H9 (cell line): Measurements from ENCODE around the gene METTL14. TPM values are rescaled to one million over a fixed set of nuclear protein-coding genes. Genes with fewer than 3 reads are reported as not detected.

Experiments used
- DNase-seq: peaks from one replicate; pipeline ENCODE4 v3.0.0-alpha.2; 2017
- H2AFZ ChIP-seq: one replicate; pipeline ENCODE4 v1.6.1; 2013; ENCODE audit warnings: mild to moderate bottlenecking, low read length, control low read depth, moderate library complexity
- H2AK5ac ChIP-seq: 2 replicates; pipeline ENCODE4 v1.6.1; 2013; ENCODE audit warnings: low read length, control low read depth, mixed read lengths; ENCODE audit not compliant: insufficient read length
- H2BK120ac ChIP-seq: one replicate; pipeline ENCODE4 v1.6.1; 2013; ENCODE audit warnings: low read depth, mild to moderate bottlenecking, low read length, control low read depth, inconsistent platforms; ENCODE audit not compliant: poor library complexity, severe bottlenecking
- H2BK12ac ChIP-seq: 2 replicates; pipeline ENCODE4 v1.6.1; 2013; ENCODE audit warnings: low read length, control low read depth, mixed read lengths, low read depth; ENCODE audit not compliant: insufficient read length
- H2BK15ac ChIP-seq: 2 replicates; pipeline ENCODE4 v1.6.1; 2013; ENCODE audit warnings: low read depth, low read length, control low read depth
- H2BK20ac ChIP-seq: one replicate; pipeline ENCODE4 v1.6.1; 2013; ENCODE audit warnings: low read depth, mild to moderate bottlenecking, low read length, control low read depth, inconsistent platforms; ENCODE audit not compliant: poor library complexity, severe bottlenecking
- H2BK5ac ChIP-seq: 2 replicates; pipeline ENCODE4 v1.6.1; 2013; ENCODE audit warnings: low read length, control low read depth, mixed read lengths; ENCODE audit not compliant: insufficient read length
- H3K14ac ChIP-seq: 2 replicates; pipeline ENCODE4 v1.6.1; 2013; ENCODE audit warnings: low read length, control low read depth; ENCODE audit not compliant: insufficient read depth
- H3K18ac ChIP-seq: 2 replicates; pipeline ENCODE4 v1.6.1; 2013; ENCODE audit warnings: low read depth, mild to moderate bottlenecking, mixed read lengths, low read length, control low read depth; ENCODE audit not compliant: insufficient read length
- H3K23ac ChIP-seq: 2 replicates; pipeline ENCODE4 v1.6.1; 2013; ENCODE audit warnings: low read length, control low read depth, mixed read lengths, low read depth; ENCODE audit not compliant: insufficient read length
- H3K23me2 ChIP-seq: 2 replicates; pipeline ENCODE4 v1.6.1; 2013; ENCODE audit warnings: low read depth, mild to moderate bottlenecking, mixed read lengths, low read length, control low read depth; ENCODE audit not compliant: insufficient read length, poor library complexity, severe bottlenecking
- H3K27ac ChIP-seq: 2 replicates; pipeline ENCODE4 v1.5.1; 2013; ENCODE audit warnings: low read length, control low read depth, mixed read lengths, low read depth; ENCODE audit not compliant: insufficient read length
- H3K27me3 ChIP-seq: 2 replicates; pipeline ENCODE4 v1.6.1; 2013; ENCODE audit warnings: low read length, control low read depth, inconsistent platforms; ENCODE audit not compliant: insufficient read depth
- H3K4ac ChIP-seq: 2 replicates; pipeline ENCODE4 v1.6.1; 2013; ENCODE audit warnings: low read depth, mild to moderate bottlenecking, control low read depth, inconsistent platforms, low read length, moderate library complexity
- H3K4me1 ChIP-seq: 2 replicates; pipeline ENCODE4 v1.6.1; 2013; ENCODE audit warnings: low read length, control low read depth, inconsistent platforms; ENCODE audit not compliant: insufficient read depth
- H3K4me2 ChIP-seq: 2 replicates; pipeline ENCODE4 v1.6.1; 2013; ENCODE audit warnings: low read length, control low read depth, mixed read lengths; ENCODE audit not compliant: insufficient read length, insufficient read depth
- H3K56ac ChIP-seq: 2 replicates; pipeline ENCODE4 v1.6.1; 2013; ENCODE audit warnings: low read depth, mild to moderate bottlenecking, mixed read lengths, low read length, control low read depth; ENCODE audit not compliant: insufficient read length
- H3K79me1 ChIP-seq: 2 replicates; pipeline ENCODE4 v1.6.1; 2013; ENCODE audit warnings: low read depth, mild to moderate bottlenecking, moderate library complexity, low read length, control low read depth, inconsistent platforms; ENCODE audit not compliant: insufficient read depth, poor library complexity, severe bottlenecking
- H3K79me2 ChIP-seq: 2 replicates; pipeline ENCODE4 v1.6.1; 2013; ENCODE audit warnings: low read length, control low read depth, inconsistent platforms; ENCODE audit not compliant: insufficient read depth
- H3K9ac ChIP-seq: 2 replicates; pipeline ENCODE4 v1.6.1; 2013; ENCODE audit warnings: low read length, control low read depth, mixed read lengths; ENCODE audit not compliant: insufficient read length; ENCODE audit errors: extremely low read depth
- H3K9me3 ChIP-seq: one replicate; pipeline ENCODE4 v1.6.1; 2013; ENCODE audit warnings: low read depth, low read length, inconsistent platforms; ENCODE audit not compliant: control insufficient read depth
- H3T11ph ChIP-seq: one replicate; pipeline ENCODE4 v1.6.1; 2013; ENCODE audit warnings: mild to moderate bottlenecking, low read length, control low read depth, inconsistent platforms
- H4K20me1 ChIP-seq: one replicate; pipeline ENCODE4 v1.6.1; 2013; ENCODE audit not compliant: control insufficient read depth, insufficient read length, insufficient read depth
- H4K5ac ChIP-seq: 2 replicates; pipeline ENCODE4 v1.6.1; 2013; ENCODE audit warnings: low read depth, mild to moderate bottlenecking, mixed read lengths, low read length, control low read depth; ENCODE audit not compliant: insufficient read length
- H4K8ac ChIP-seq: replicated peaks from 2 replicates; pipeline ENCODE4 v1.6.1; 2013; ENCODE audit warnings: low read length, control low read depth, mixed read lengths, low read depth; ENCODE audit not compliant: insufficient read length
- H4K91ac ChIP-seq: 2 replicates; pipeline ENCODE4 v1.6.1; 2013; ENCODE audit warnings: low read depth, mild to moderate bottlenecking, moderate library complexity, mixed read lengths, low read length, control low read depth; ENCODE audit not compliant: insufficient read length
- H3K27ac Mint-ChIP-seq, 3 experiments: 2 replicates in 2 of 3; 3 replicates in 1 of 3; pipeline ENCODE4 v1.8.0; 2020 to 2021; ENCODE audit warnings: mixed read lengths in 3 of 3, mild to moderate bottlenecking in 1 of 3, moderate library complexity in 1 of 3
- H3K27me3 Mint-ChIP-seq: 2 replicates; pipeline ENCODE4 v1.8.0; 2021; ENCODE audit warnings: low read depth, mild to moderate bottlenecking, moderate library complexity, mixed read lengths
- H3K36me3 Mint-ChIP-seq, 3 experiments: 2 replicates in 2 of 3; 3 replicates in 1 of 3; pipeline ENCODE4 v1.8.0; 2020 to 2021; ENCODE audit warnings: low read depth in 3 of 3, mixed read lengths in 3 of 3; ENCODE audit not compliant: insufficient read depth in 1 of 3
- H3K4me1 Mint-ChIP-seq, 2 experiments: 2 replicates each; pipeline ENCODE4 v1.8.0; 2020; ENCODE audit warnings: mixed read lengths in 2 of 2
- H3K4me3 Mint-ChIP-seq, 2 experiments: 2 replicates in 1 of 2; 3 replicates in 1 of 2; pipeline ENCODE4 v1.8.0; 2020 to 2021; ENCODE audit warnings: mild to moderate bottlenecking in 2 of 2, mixed read lengths in 2 of 2, moderate library complexity in 1 of 2
- H3K9me3 Mint-ChIP-seq, 2 experiments: 2 replicates in 1 of 2; 3 replicates in 1 of 2; pipeline ENCODE4 v1.8.0; 2020; ENCODE audit warnings: mild to moderate bottlenecking in 2 of 2, mixed read lengths in 2 of 2, moderate library complexity in 1 of 2
- WGBS: extraction: QIAGEN DNeasy Blood & Tissue Kit; methylation state at CpG from one replicate; pipeline ENCODE4 v1.1.7; 2013; ENCODE audit warnings: missing lambda C conversion rate, low lambda C conversion rate, mixed read lengths; ENCODE audit not compliant: insufficient read length; ENCODE audit errors: extremely low coverage; 5-methylcytosine and 5-hydroxymethylcytosine counted together
- total RNA-seq: library from RNA; stranded (reverse); gene quantifications from 2 replicates; pipeline ENCODE4 v1.2.1, GENCODE V29; 2021
- TF ChIP-seq, protein P1 (sequence below): fragments of 200-600 bp; sonication (generic); conservative IDR thresholded peaks from 3 replicates; pipeline ENCODE4 v1.8.0; 2021; ENCODE audit warnings: antibody characterized with exemption, mild to moderate bottlenecking

METTL14 gene
- total RNA-seq, 1 experiment from 2014 or later = 53.3 TPM

DNA sequence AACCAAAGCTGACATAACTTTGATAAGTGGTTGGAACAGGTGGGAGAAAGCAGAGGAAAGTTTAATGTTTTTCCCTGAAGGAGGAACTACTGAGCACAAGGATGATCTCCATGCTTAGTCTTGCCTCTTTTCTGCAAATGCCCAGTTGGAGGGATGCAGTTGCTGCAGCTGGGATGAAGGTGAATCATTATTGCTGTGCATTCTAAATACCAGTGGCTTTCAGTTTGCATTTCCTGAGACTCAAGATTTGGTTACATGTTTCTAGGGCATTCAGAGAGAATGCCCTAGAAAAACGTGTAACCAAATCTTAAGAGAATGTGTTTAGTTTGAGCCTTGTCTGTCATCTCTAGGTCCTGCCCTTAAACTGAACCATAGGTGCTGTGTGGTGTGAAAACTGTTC is 42.2 kb downstream of the METTL14 start:
- peaks cover 9 to 10% of the 10 kb centered on the region in 2 experiments for H3K4me1 Mint-ChIP-seq
- H3K4me3 Mint-ChIP-seq = no peak overlapping the region
- Histone ChIP-seq H3K4me1 (no peaks in the 10 kb centered on the region), H3K79me2 (no peaks in the 10 kb centered on the region), H4K20me1 (no peaks in the 10 kb centered on the region), H3K23me2 (no peaks in the 10 kb centered on the region), H4K8ac (no peak overlapping the region), H4K91ac (no peak overlapping the region), H3T11ph (no peak overlapping the region), H2AFZ (no peak overlapping the region), H3K56ac (no peak overlapping the region), H3K4me2 (no peak overlapping the region), H2BK5ac (no peak overlapping the region), H3K18ac (no peak overlapping the region), H2AK5ac (no peak overlapping the region), H3K27me3 (no peaks in the 10 kb centered on the region), H3K9ac (no peak overlapping the region), H3K14ac (no peak overlapping the region), H2BK20ac (no peak overlapping the region), H3K27ac (no peak overlapping the region), H3K4ac (no peak overlapping the region), H2BK12ac (no peak overlapping the region), H3K23ac (no peak overlapping the region), H2BK15ac (no peak overlapping the region), H4K5ac (no peak overlapping the region), H2BK120ac (no peak overlapping the region), H3K79me1 (no peaks in the 10 kb centered on the region), H3K9me3 (no peaks in the 10 kb centered on the region)
- TF ChIP-seq, protein P1, sequence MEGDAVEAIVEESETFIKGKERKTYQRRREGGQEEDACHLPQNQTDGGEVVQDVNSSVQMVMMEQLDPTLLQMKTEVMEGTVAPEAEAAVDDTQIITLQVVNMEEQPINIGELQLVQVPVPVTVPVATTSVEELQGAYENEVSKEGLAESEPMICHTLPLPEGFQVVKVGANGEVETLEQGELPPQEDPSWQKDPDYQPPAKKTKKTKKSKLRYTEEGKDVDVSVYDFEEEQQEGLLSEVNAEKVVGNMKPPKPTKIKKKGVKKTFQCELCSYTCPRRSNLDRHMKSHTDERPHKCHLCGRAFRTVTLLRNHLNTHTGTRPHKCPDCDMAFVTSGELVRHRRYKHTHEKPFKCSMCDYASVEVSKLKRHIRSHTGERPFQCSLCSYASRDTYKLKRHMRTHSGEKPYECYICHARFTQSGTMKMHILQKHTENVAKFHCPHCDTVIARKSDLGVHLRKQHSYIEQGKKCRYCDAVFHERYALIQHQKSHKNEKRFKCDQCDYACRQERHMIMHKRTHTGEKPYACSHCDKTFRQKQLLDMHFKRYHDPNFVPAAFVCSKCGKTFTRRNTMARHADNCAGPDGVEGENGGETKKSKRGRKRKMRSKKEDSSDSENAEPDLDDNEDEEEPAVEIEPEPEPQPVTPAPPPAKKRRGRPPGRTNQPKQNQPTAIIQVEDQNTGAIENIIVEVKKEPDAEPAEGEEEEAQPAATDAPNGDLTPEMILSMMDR = no peak
- no peak for DNase-seq
- no peaks in the 10 kb centered on the region for H3K27me3 Mint-ChIP-seq
- H3K36me3 Mint-ChIP-seq = peaks cover 14 to 57% (median 23%) of the 10 kb centered on the region in 3 experiments; a peak in 5 of 7 replicates
- H3K9me3 Mint-ChIP-seq = no peaks in the 10 kb centered on the region
- no CpG with 5 or more reads among the region's 1 CpG for WGBS
- H3K27ac Mint-ChIP-seq = no peak overlapping the region
